Loucy (cell line): ENCODE data around the gene MAP2K4.

Source experiments
- H2AFZ ChIP-seq: fragments of 200-600 bp; sonication (generic); 2 replicates; pipeline ENCODE4 v1.6.0; 2016; ENCODE audit warnings: antibody characterized with exemption, mild to moderate bottlenecking, low read length, moderate library complexity
- H3F3A ChIP-seq: fragments of 200-600 bp; 2 replicates; pipeline ENCODE4 v1.6.0; 2016; ENCODE audit warnings: antibody characterized with exemption, low read depth, mild to moderate bottlenecking
- H3K27me3 ChIP-seq: fragments of 200-600 bp; sonication (generic); 2 replicates; pipeline ENCODE4 v1.6.1; 2014; ENCODE audit warnings: low read length, mild to moderate bottlenecking; ENCODE audit not compliant: insufficient read depth, poor library complexity, severe bottlenecking
- H3K36me3 ChIP-seq: fragments of 200-600 bp; sonication (generic); 2 replicates; pipeline ENCODE4 v1.6.1; 2016; ENCODE audit warnings: low read length; ENCODE audit not compliant: insufficient read depth
- H3K4me1 ChIP-seq: fragments of 200-600 bp; sonication (generic); 2 replicates; pipeline ENCODE4 v1.5.1; 2014; ENCODE audit warnings: low read length, mild to moderate bottlenecking; ENCODE audit not compliant: insufficient read depth, poor library complexity, severe bottlenecking
- H3K4me2 ChIP-seq: fragments of 200-600 bp; sonication (generic); 2 replicates; pipeline ENCODE4 v1.6.0; 2014; ENCODE audit warnings: antibody characterized with exemption, low read length, low read depth, mild to moderate bottlenecking; ENCODE audit not compliant: poor library complexity, severe bottlenecking
- H3K4me3 ChIP-seq: fragments of 200-600 bp; sonication (generic); 2 replicates; pipeline ENCODE4 v1.5.1; 2014; ENCODE audit warnings: low read length, mild to moderate bottlenecking, mixed read lengths; ENCODE audit not compliant: poor library complexity, severe bottlenecking
- H3K79me2 ChIP-seq: fragments of 200-600 bp; sonication (generic); 2 replicates; pipeline ENCODE4 v1.6.1; 2014; ENCODE audit warnings: low read length; ENCODE audit not compliant: insufficient read depth
- H3K9ac ChIP-seq: fragments of 200-600 bp; sonication (generic); 2 replicates; pipeline ENCODE4 v1.6.0; 2014; ENCODE audit warnings: mild to moderate bottlenecking, low read depth, low read length, moderate library complexity; ENCODE audit not compliant: poor library complexity, severe bottlenecking
- H3K9me2 ChIP-seq: fragments of 200-600 bp; sonication (generic); replicated peaks from 2 replicates; pipeline ENCODE4 v1.6.1; 2016; ENCODE audit warnings: low read depth, low read length, mixed read lengths
- H3K9me3 ChIP-seq: fragments of 200-600 bp; sonication (generic); 2 replicates; pipeline ENCODE4 v1.6.1; 2014; ENCODE audit warnings: mild to moderate bottlenecking, antibody characterized with exemption, low read length, low read depth; ENCODE audit not compliant: insufficient read depth
- H4K20me1 ChIP-seq: fragments of 200-600 bp; sonication (generic); 2 replicates; pipeline ENCODE4 v1.6.0; 2014; ENCODE audit warnings: antibody characterized with exemption, low read length, mild to moderate bottlenecking; ENCODE audit not compliant: insufficient read depth, poor library complexity, severe bottlenecking
- EZH2phosphoT487 ChIP-seq: fragments of 200-600 bp; IDR thresholded peaks from 2 replicates; pipeline ENCODE4 v1.6.1; 2018; ENCODE audit warnings: antibody characterized with exemption, mild to moderate bottlenecking, moderate library complexity, borderline replicate concordance
- TF ChIP-seq, protein P1 (sequence below): fragments of 200-600 bp; sonication (generic); conservative IDR thresholded peaks from 2 replicates; pipeline ENCODE4 v1.5.1; 2014; ENCODE audit warnings: mild to moderate bottlenecking, antibody characterized with exemption, low read length

The MAP2K4 gene

DNA sequence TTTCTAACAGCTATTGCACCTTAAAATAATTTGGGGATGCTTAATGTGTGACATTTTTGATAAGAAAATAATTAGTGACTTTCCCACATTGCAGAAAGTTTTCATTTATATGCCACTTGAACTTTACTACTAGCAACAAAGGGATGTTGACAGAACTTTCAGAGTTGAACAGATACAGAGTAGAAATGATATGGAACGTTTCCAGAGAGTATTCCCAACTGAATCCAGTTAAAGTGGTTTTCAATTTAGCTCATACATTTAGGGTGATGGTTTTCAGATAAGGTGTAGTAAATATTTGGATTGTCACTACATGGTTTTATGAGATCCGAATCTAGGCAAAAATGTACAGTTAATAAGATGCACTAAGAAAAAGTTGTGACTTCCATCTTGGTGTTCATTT lies 17.3 kb downstream of the MAP2K4 start:
- no peaks in the 10 kb centered on the region for H3K4me1 ChIP-seq
- no peak overlapping the region for H3K9ac ChIP-seq
- peaks cover 75% of the 10 kb centered on the region for H3K79me2 ChIP-seq
- TF ChIP-seq, protein P1, sequence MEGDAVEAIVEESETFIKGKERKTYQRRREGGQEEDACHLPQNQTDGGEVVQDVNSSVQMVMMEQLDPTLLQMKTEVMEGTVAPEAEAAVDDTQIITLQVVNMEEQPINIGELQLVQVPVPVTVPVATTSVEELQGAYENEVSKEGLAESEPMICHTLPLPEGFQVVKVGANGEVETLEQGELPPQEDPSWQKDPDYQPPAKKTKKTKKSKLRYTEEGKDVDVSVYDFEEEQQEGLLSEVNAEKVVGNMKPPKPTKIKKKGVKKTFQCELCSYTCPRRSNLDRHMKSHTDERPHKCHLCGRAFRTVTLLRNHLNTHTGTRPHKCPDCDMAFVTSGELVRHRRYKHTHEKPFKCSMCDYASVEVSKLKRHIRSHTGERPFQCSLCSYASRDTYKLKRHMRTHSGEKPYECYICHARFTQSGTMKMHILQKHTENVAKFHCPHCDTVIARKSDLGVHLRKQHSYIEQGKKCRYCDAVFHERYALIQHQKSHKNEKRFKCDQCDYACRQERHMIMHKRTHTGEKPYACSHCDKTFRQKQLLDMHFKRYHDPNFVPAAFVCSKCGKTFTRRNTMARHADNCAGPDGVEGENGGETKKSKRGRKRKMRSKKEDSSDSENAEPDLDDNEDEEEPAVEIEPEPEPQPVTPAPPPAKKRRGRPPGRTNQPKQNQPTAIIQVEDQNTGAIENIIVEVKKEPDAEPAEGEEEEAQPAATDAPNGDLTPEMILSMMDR, result no peak
- TF ChIP-seq EZH2phosphoT487, result no peak
- no peak overlapping the region for H2AFZ ChIP-seq
- no peaks in the 10 kb centered on the region for H3K9me3 ChIP-seq
- no peak overlapping the region for H3K4me3 ChIP-seq
- no peaks in the 10 kb centered on the region for H3F3A ChIP-seq
- H3K36me3 ChIP-seq, result peaks cover 6% of the 10 kb centered on the region; the same call in 1 of the 2 replicates
- H4K20me1 ChIP-seq, result peaks cover 15% of the 10 kb centered on the region
- H3K4me2 ChIP-seq, result no peak overlapping the region
- H3K27me3 ChIP-seq, result no peaks in the 10 kb centered on the region
- H3K9me2 ChIP-seq, result no peaks in the 10 kb centered on the region

DNA sequence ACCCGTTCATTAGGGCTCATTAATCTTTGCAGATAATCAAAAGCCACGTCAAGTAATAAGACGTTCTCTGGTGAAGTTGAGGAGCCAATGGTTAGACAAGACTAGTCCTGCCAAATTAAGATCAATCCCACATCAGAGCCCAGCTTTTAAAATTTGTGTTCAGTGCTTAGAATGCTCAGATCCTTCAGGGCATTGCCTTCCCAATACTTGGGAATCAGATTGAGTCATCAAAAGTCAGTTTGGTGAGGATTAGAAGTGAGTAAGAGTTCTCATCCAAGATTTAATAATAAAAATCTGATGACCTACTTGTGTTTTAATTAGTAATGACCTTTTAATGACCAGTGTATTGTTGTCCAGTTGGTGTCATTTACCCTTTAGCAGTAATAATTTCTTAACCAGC lies 19.8 kb downstream of the MAP2K4 start:
- Histone ChIP-seq H4K20me1 (peaks cover 25% of the 10 kb centered on the region), H3K36me3 (no peaks in the 10 kb centered on the region), H3K4me2 (no peak overlapping the region), H3K4me3 (no peak overlapping the region), H3K9me2 (no peaks in the 10 kb centered on the region), H3F3A (no peaks in the 10 kb centered on the region), H3K9ac (no peak overlapping the region), H3K27me3 (no peaks in the 10 kb centered on the region), H3K79me2 (peaks cover 82% of the 10 kb centered on the region), H3K4me1 (no peaks in the 10 kb centered on the region), H3K9me3 (no peaks in the 10 kb centered on the region), H2AFZ (no peak overlapping the region)
- TF ChIP-seq, protein P1, result no peak
- no peak for TF ChIP-seq EZH2phosphoT487

DNA sequence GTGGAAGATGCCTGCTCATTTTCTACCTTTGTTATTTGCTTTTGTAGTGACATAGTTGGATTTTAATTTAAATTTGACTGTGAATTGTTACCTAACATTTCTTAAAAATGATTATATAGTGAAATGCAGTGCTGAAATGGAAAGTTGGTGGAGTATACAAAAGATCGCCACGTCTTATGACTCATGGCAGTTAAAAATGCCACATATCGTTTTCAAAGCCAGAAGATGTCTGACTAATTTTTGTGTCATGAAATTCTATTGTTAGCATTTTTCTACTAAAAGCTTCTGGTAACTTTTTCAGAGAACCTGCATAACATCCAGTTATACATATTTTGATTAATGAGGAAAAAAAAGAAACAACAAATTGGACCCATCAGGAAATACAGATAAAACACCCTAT lies 20.6 kb downstream of the MAP2K4 start:
- no peak overlapping the region for H3K4me3 ChIP-seq
- H3K27me3 ChIP-seq, result no peaks in the 10 kb centered on the region
- TF ChIP-seq EZH2phosphoT487, result no peak
- TF ChIP-seq, protein P1, result no peak
- H3K36me3 ChIP-seq, result no peaks in the 10 kb centered on the region
- no peaks in the 10 kb centered on the region for H3F3A ChIP-seq
- H3K9ac ChIP-seq, result no peak overlapping the region
- no peaks in the 10 kb centered on the region for H3K9me2 ChIP-seq
- H3K4me1 ChIP-seq, result no peaks in the 10 kb centered on the region
- no peak overlapping the region for H2AFZ ChIP-seq
- peaks cover 27% of the 10 kb centered on the region for H4K20me1 ChIP-seq
- no peak overlapping the region for H3K4me2 ChIP-seq
- H3K79me2 ChIP-seq, result peaks cover 88% of the 10 kb centered on the region
- no peaks in the 10 kb centered on the region for H3K9me3 ChIP-seq
